SJSA1 (cell line): ENCODE measurements around the gene DRAM2. TPM values are rescaled to one million over a fixed set of nuclear protein-coding genes. Genes with fewer than 3 reads are reported as not detected.

Source experiments
- DNase-seq, 2 experiments: peaks; one replicate each; pipeline ENCODE4 v3.0.0-alpha.2; 2015 to 2020; ENCODE audit warnings: low spot score in 2 of 2, low read depth in 1 of 2
- H3K27ac ChIP-seq: fragments of 250-450 bp; sonication (Bioruptor Pico); 2 replicates; pipeline ENCODE4 v1.5.1; 2020; ENCODE audit warnings: mild to moderate bottlenecking, moderate library complexity
- H3K27me3 ChIP-seq: fragments of 250-450 bp; sonication (Bioruptor Pico); replicated peaks from 2 replicates; pipeline ENCODE4 v1.5.1; 2020; ENCODE audit warnings: mild to moderate bottlenecking, moderate library complexity
- H3K36me3 ChIP-seq: fragments of 250-450 bp; sonication (Bioruptor Pico); 2 replicates; pipeline ENCODE4 v1.5.1; 2020; ENCODE audit warnings: mild to moderate bottlenecking
- H3K4me1 ChIP-seq: fragments of 250-450 bp; sonication (Bioruptor Pico); replicated peaks from 2 replicates; pipeline ENCODE4 v1.6.1; 2021; ENCODE audit warnings: mild to moderate bottlenecking
- H3K4me3 ChIP-seq: fragments of 250-450 bp; sonication (Bioruptor Pico); 2 replicates; pipeline ENCODE4 v1.5.1; 2020; ENCODE audit warnings: mild to moderate bottlenecking
- H3K9me3 ChIP-seq: fragments of 250-450 bp; sonication (Bioruptor Pico); replicated peaks from 2 replicates; pipeline ENCODE4 v1.5.1; 2020; ENCODE audit warnings: mild to moderate bottlenecking
- total RNA-seq: library from RNA; depleted of rRNA; stranded (reverse); fragments of >200 nt; shearing (Covaris generic); gene quantifications from 2 replicates; pipeline ENCODE4 v1.2.3, GENCODE V29; 2014; rRNA removed

DRAM2 gene
- total RNA-seq: 55.0 and 59.7 TPM in 2 replicates

DNA sequence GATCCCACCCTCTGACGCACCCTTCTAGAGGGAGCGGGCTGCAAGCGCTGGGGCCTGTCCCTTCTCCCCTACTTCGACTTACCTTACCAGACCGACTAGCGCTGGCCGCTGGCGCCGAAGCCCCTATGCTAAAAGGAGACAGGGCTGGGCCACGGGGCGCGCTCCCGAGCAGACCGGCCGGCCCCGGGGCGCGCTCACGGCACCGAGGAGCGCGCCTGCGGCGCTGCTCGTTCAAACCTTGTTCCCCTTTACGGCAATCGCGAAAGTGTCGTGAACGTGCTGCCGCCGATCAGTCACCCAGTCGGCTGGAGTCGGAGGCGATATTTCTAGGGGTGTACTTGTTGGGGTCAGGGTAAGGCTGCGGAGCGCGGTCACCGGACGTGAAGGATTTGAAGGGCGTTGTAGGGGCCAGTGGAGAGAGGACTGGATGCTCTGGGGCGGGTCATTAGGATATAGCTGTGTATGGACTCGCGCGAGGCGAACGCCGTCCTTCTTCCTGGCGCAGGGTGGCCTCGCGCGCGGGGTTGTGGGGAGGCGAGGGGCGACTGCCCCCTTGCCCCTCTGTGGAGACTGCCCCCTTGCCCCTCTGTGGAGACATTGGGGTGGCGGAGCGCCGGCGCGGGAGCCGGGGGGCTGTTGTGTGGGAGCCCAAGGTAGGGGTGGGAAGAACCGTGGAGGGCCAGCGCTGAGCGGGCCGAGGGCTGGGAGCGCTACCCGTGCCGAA is at the start of gene DRAM2, which contains the start of gene CEPT1:
DRAM2 (minus strand) TSS at position 138 of the 724 bp plus-strand sequence. CDS start 8,539 bp downstream, outside the sequence.
CEPT1 (plus strand) TSS at position 268 of the 724 bp plus-strand sequence. CDS start 7,492 bp downstream, outside the sequence.
- Histone ChIP-seq H3K27me3 (no peaks in the 10 kb centered on the region), H3K4me1 (no peaks in the 10 kb centered on the region; the same call in 1 of the 2 replicates), H3K36me3 (0 out of 2 replicates have a peak, but pooled peaks cover 19% of the 10 kb centered on the region), H3K9me3 (no peaks in the 10 kb centered on the region), H3K4me3 (peak within 1 kb of the TSS; percentile 71), H3K27ac (peak within 1 kb of the TSS; percentile 30)
- DNase-seq: peak; percentile 93 to 96

DNA sequence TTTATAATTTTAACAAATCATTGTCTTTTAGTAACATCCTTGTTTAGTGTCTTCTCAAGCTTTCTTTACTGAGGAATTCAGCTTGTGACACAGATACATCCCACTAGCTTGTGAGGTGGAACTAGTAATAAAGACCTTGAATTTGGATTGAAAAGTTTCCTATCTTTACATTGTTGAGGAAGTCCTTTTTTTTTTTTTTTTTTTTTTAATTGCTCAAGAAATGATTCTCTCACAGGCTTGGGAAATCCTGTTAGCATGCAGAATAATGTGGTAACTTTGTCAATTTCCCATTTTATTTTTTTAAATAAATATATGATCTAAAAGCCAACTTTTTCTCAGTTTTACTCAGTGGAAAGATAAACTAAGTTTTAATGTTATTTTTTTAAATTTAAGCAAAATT is 44.8 kb upstream of the DRAM2 start:
- H3K4me3 ChIP-seq: no peak overlapping the region
- H3K4me1 ChIP-seq: no peaks in the 10 kb centered on the region
- peaks cover 31% of the 10 kb centered on the region for H3K36me3 ChIP-seq
- no peak overlapping the region for H3K27ac ChIP-seq
- no peaks in the 10 kb centered on the region for H3K9me3 ChIP-seq
- H3K27me3 ChIP-seq: no peaks in the 10 kb centered on the region
- no peak for DNase-seq

DNA sequence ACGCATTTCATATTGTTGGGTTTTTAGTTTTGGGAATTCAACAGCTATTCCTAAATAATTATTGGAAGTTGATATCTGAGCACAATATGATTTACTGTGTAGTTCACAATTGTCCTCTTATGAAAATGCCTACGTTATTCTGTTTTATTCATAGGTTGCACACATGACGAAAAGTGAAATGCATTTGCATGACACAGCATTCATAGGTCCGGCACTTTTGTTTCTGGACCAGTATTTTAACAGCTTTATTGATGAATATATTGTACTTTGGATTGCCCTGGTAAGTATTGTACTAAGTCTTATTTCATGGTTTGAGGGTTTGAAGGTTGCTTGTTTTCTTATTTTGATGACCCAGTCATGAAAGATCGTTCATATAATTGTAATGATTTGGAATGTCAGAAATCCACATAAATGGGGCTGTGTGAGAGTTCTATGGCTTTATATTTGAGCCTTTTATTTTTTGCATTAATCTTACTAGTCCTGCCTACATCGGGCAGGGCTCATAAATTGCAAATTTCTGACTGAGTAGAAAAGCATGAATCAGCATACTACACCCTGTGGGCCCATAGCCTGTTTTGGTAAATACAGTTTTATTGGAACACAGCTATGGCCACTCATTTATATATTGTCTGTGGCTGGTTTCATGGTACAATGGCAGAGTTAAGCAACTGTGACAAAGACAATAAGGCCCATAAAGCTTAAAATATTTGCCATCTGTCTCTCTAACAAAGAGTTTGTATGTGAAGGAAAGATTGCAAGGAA is 43.6 kb upstream of the DRAM2 start:
- no peak overlapping the region for H3K4me3 ChIP-seq
- DNase-seq: no peak
- H3K36me3 ChIP-seq: peaks cover 31% of the 10 kb centered on the region
- no peak overlapping the region for H3K27ac ChIP-seq
- H3K4me1 ChIP-seq: no peaks in the 10 kb centered on the region
- no peaks in the 10 kb centered on the region for H3K27me3 ChIP-seq
- no peaks in the 10 kb centered on the region for H3K9me3 ChIP-seq

DNA sequence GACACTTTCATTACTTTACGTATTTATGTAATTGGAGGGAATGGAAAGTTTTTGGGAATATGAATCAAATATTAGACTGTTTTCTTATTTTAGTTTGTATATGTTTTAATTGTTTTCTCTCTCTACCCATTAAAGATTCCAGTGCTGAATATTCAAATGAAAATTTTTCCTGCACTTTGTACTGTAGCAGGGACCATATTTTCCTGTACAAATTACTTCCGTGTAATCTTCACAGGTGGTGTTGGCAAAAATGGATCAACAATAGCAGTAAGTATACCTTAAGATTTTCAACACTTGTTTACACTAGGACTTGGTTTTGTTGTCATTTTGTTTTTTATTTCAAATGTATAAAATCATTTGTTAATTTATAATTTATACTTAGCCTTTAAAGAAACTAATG is 42.2 kb upstream of the DRAM2 start:
- Histone ChIP-seq H3K4me3 (no peak overlapping the region), H3K27me3 (no peaks in the 10 kb centered on the region), H3K36me3 (peaks cover 28% of the 10 kb centered on the region), H3K9me3 (no peaks in the 10 kb centered on the region), H3K27ac (no peak overlapping the region), H3K4me1 (no peaks in the 10 kb centered on the region)
- no peak for DNase-seq

DNA sequence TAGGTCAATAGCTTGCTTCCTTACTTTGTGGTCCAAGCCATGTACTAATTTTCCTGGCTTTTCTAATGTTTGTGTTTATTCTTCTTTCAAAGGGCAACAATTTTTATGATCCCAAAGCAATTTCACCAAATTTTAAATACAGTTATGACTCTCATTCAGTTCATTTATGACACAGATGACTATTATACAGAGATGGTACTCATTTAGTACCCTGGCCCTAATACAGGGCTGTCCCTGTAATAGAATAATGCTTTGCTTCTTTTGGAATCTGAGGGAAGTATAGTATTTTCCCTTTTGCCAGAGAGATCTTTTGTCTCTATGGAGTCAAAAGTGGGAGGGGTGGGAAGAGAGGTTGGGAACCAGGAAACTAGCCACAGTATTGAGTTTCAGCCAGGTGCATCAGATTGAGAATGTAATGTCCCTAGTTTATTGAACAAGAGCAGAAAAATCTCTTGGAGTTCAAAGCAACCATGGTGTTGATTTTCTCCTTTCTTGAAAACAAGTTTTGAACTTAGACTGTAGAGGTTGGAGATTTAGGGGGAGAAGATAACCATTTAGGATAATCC is 40.2 kb upstream of the DRAM2 start:
- Histone ChIP-seq H3K9me3 (no peaks in the 10 kb centered on the region), H3K27me3 (no peaks in the 10 kb centered on the region), H3K4me3 (no peak overlapping the region), H3K36me3 (peaks cover 20% of the 10 kb centered on the region; the same call in 1 of the 2 replicates), H3K4me1 (no peaks in the 10 kb centered on the region), H3K27ac (no peak overlapping the region)
- DNase-seq: no peak

DNA sequence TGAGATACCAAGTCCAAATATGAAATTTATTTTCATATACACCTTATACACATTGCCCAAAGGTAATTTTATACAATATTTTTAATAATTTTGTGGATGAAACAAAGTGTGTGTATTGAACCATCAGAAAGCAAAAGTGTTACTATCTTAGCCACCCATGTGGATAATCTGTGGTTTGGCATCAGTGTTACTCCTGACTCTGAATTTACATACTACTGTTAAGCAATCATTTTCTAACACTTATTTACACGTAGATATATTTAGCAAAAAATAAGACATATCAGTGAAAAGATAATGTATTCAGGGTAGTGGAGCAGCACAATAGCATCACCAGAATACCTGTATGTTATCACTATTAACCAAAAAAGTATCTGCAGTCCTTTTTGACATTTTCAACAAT is 36.8 kb upstream of the DRAM2 start:
- H3K27ac ChIP-seq: no peak overlapping the region
- H3K4me1 ChIP-seq: no peaks in the 10 kb centered on the region
- H3K27me3 ChIP-seq: no peaks in the 10 kb centered on the region
- no peaks in the 10 kb centered on the region for H3K9me3 ChIP-seq
- no peak for DNase-seq
- peaks cover 13% of the 10 kb centered on the region; the same call in 1 of the 2 replicates for H3K36me3 ChIP-seq
- no peak overlapping the region for H3K4me3 ChIP-seq

DNA sequence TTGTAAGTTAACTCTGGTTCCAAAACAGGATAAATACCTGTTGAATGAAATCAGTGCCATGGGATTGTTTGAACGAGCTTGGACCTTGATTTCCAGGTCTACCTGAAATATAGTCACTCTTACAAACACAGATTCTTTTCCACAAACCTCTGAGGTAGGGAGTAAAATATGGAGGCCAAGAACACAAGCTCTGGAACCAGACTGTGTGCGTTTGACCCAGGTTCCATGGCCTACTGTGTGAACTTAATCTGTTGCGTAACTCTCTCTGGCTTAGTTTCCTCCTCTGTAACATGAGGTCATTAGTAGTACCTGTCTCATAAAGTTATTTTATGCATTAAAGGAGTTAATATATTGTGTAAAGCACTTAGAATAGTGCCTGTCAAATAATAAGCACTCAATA is 35.5 kb upstream of the DRAM2 start:
- Histone ChIP-seq H3K4me1 (no peaks in the 10 kb centered on the region), H3K9me3 (no peaks in the 10 kb centered on the region), H3K27me3 (no peaks in the 10 kb centered on the region), H3K36me3 (peaks cover 13% of the 10 kb centered on the region; the same call in 1 of the 2 replicates), H3K4me3 (no peak overlapping the region), H3K27ac (no peak overlapping the region)
- no peak for DNase-seq

DNA sequence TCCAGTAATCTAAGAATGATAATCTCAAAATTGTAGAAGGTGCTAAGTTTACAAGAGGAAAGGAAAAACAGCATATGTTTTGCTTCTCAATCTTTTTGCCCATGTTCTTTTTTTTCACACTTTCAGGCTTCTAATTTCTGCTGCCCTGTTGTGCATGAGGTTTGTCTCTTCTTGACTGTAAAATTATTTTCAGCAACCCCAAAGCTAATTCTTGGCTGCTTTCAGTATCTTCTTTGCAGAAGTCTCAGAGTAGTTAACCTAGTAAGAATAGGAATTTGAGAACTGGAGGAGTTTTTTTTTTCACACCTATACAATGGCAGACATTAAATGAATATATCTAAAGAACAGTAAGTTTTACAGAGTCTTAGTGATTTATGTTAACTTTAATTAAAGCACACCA is 34.2 kb upstream of the DRAM2 start:
- no peak for DNase-seq
- Histone ChIP-seq H3K36me3 (peaks cover 13% of the 10 kb centered on the region; the same call in 1 of the 2 replicates), H3K4me3 (no peak overlapping the region), H3K27ac (no peak overlapping the region), H3K27me3 (no peaks in the 10 kb centered on the region), H3K4me1 (no peaks in the 10 kb centered on the region), H3K9me3 (no peaks in the 10 kb centered on the region)

DNA sequence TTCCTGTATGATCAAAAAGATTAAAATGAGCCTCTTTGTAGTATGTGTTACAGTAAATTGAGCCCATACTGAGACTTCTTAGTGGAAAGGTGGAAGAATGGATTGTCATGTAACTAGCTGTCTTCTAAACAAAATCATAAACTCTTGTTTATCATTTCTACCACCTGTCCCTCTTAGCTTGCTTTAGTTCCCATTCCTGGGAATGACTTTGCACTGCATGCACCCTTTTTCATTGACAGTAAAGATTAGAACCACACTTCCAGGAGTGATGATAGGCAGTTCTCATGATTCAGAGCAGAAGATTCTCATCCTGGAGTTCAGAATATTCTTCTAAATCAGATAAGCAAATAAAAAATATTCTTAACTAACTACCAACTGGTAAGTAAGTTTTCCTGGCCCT is 32.6 kb upstream of the DRAM2 start:
- DNase-seq: no peak
- Histone ChIP-seq H3K9me3 (no peaks in the 10 kb centered on the region), H3K27me3 (no peaks in the 10 kb centered on the region), H3K4me3 (no peak overlapping the region), H3K27ac (no peak overlapping the region), H3K36me3 (peaks cover 22% of the 10 kb centered on the region), H3K4me1 (no peaks in the 10 kb centered on the region)

DNA sequence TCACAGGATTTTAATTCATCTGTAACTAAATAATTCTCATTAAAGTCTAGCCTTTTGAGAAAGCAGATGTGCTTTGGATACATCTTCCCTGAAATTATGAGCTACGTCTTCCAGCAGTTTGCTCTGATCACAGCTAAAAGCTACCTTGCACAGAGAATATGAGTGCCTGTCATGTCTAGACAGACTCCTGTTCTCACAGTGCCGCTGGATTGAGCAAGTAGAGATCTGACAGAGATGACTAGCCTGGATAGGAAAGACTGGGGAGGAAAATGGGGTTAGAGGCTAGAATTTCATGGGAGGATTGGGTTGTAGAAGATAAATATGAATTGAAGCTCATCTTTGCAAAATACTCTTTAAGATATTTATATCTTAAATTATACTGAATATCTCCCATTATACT is 24.3 kb upstream of the DRAM2 start:
- no peak for DNase-seq
- Histone ChIP-seq H3K9me3 (no peaks in the 10 kb centered on the region), H3K27me3 (no peaks in the 10 kb centered on the region), H3K4me3 (no peak overlapping the region), H3K36me3 (peaks cover 33% of the 10 kb centered on the region), H3K27ac (no peak overlapping the region), H3K4me1 (no peaks in the 10 kb centered on the region)

DNA sequence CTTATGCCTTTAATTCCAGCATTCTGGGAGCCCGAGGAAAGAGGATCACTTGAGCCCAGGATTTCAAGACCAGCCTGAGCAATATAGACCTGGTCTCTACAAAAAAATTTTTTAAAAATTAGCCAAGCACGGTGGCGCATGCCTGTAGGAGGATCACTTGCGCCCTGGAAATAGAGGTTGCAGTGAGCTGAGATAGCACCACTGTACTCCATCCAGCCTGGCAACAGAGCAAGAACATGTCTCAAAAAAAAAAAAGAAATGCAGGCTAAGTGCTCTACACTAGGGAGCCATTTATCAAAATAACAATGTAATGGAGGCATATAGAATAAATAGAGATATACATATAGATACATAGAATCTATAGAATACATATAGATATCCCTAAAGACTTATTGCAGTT is 23.5 kb upstream of the DRAM2 start:
- DNase-seq: no peak
- Histone ChIP-seq H3K27ac (no peak overlapping the region), H3K27me3 (no peaks in the 10 kb centered on the region), H3K4me3 (no peak overlapping the region), H3K4me1 (no peaks in the 10 kb centered on the region), H3K9me3 (no peaks in the 10 kb centered on the region), H3K36me3 (peaks cover 29% of the 10 kb centered on the region)

DNA sequence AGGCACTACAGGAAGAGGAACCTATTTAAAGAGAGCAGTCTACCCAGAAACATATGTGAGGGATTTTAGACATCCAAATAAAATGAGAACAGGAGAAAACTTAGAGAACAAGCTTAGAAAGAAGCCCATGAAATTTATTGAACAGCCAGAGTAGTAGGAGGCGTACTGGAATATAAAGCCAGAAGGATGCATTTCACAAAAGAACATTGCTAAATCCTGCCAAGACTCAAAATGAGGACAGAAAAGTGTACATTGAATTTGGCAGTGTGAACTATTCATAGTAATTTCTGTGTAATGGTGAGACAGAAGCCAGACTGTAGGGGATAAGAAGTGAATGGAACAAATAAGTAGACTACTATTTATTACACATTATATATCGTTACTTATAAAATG is 22.6 kb upstream of the DRAM2 start:
- no peaks in the 10 kb centered on the region for H3K27me3 ChIP-seq
- peaks cover 29% of the 10 kb centered on the region for H3K36me3 ChIP-seq
- no peak for DNase-seq
- no peaks in the 10 kb centered on the region for H3K4me1 ChIP-seq
- no peaks in the 10 kb centered on the region for H3K9me3 ChIP-seq
- H3K4me3 ChIP-seq: no peak overlapping the region
- no peak overlapping the region for H3K27ac ChIP-seq

DNA sequence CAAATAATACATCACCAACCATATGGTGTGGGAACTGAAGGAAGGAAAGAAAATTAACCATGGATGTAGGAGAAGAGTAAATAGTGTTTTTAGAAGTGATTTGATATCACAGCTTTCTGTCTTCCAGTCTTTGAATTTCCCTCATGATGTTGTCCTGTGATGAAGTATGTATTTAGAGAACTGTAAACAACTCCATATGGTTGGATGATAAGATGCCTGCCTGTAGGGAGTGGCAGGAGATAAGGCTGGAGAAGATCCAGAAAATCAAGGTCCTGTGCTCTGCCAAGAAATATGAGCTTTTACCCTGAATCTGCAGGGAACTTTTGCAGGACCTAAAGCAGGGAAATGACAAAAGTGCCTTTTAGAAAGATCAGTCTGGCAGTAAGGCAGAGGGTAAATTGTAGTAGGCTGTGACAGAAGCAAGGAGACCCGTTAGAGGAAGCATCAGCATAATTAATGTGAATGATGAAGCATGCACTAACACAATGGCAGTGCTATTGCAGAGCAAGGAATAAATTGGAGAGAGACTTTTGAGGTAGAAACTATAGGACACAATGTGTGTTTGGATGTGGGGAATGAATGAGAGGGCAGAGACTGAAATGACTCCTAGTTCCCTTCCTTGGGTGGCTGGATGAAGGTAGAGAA is 22.1 kb upstream of the DRAM2 start:
- Histone ChIP-seq H3K4me1 (no peaks in the 10 kb centered on the region), H3K9me3 (no peaks in the 10 kb centered on the region), H3K36me3 (peaks cover 29% of the 10 kb centered on the region), H3K27me3 (no peaks in the 10 kb centered on the region), H3K4me3 (no peak overlapping the region), H3K27ac (no peak overlapping the region)
- DNase-seq: no peak
